Sciatic nerve (tissue), 2 donors: ENCODE data around the gene PPBP. TPM values are rescaled to one million over a fixed set of nuclear protein-coding genes. Genes with fewer than 3 reads are reported as not detected.
A peak's percentile ranks its signal among the peaks of the same experiment; 100 is the strongest.
"Not testable (repeated sequence)": the region's sequence is repeated elsewhere in the genome, so short reads cannot be mapped to it uniquely, and the experiment has no call there.

Experiments used
- ATAC-seq: fragments of 200-7000 bp; cut with Tn5 transposase; one replicate; pipeline ENCODE4 v1.9.1; 2020; ENCODE audit warnings: mild to moderate bottlenecking, moderate library complexity
- DNase-seq: peaks from one replicate; pipeline ENCODE4 v3.0.0-alpha.2; 2020; ENCODE audit warnings: low spot score
- intact Hi-C: fragments of 100-400 bp; cut with DNase I; formaldehyde crosslinking; loops from one replicate; pipeline ENCODE4 v1.14.2; 2022
- total RNA-seq: library from RNA; stranded (reverse); fragmentation: NEBNext Ultra II Directional; extraction: Animal tissue kit (Norgen Biotek cat#: 25700); gene quantifications from one replicate; pipeline ENCODE4 v1.2.1, GENCODE V29; 2021
- donor health status: DM: no; HTN: no; CAD: no.
- donor health status: DM: no; HTN: no; CAD: no.

Gene PPBP
- total RNA-seq, 1 donor from 2014 or later, result 10.9 TPM

DNA sequence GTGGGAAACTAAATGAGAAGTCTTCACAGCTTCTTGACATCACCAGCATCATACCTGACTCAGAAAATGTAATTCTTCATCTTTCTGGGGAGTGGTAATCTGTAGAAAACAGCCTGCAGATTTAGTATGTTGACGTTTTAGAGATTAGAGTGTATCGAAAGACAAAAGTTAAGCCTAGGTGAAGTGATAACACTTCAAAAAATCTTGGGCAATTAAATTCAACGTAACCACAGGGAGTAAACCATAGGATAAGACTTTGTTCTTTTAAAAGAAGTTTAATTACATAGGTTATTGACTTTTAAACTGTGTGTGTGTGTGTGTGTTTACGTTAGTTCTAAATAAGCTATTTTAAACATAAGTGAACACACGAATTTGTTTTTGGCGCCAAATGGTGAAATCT, 12.3 kb upstream of the PPBP start:
- ATAC-seq, result no peak
- no peak for DNase-seq
- intact Hi-C loops, result no loop called here

DNA sequence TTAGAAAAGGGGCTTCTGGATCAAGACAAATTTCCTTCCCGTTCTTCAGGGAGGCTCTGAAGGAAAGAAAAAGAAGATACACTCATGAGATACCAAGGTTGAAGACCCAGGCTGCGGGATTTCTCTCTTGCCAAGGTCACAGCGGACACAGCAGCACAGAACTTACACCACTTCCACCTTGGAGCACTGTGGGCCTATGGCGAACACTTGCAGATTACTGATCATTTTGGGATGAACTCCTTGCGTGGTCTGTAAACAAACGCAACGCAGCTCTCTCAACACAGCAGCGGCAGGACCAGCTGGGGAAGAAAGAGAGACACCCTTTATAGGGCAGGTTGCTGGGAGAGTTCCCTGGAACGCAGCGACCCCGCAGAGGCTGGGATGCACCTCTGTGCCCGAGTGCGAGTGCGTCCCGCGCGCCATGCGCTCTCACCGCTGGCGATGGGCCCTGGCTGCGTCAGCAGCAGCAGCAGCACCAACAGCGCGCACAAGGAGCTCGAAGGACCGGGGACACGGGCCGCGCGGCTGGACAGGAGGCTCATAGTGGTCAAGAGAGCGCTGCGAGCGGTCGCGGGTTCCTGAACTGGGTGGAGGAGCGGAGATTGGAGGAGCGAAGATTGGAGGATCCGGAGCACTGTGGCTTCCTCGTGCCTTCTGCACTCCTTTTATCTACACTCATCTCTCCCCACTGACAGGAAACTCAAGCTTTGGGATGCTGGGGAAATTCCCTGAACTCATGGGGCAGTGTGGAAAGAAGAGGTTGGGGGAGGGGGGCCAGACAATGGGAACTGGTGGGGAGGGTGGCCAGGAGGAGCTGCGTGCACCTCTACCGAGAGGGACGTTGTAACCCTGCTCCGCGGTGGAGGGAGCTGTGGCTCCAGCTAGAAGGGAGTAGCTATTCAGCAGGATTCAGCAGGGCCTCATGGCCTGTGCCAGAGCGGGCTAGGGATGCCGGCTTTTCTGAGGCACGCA, 10.3 kb upstream of the PPBP start, which contains the start of gene CXCL5:
Gene CXCL5 (minus strand): TSS at position 638 of the 972 bp plus-strand sequence. CDS start 96 bp downstream, at position 542.
- ATAC-seq (peak; percentile 74), DNase-seq (peak; percentile 60)
- intact Hi-C loops, result no loop called here

DNA sequence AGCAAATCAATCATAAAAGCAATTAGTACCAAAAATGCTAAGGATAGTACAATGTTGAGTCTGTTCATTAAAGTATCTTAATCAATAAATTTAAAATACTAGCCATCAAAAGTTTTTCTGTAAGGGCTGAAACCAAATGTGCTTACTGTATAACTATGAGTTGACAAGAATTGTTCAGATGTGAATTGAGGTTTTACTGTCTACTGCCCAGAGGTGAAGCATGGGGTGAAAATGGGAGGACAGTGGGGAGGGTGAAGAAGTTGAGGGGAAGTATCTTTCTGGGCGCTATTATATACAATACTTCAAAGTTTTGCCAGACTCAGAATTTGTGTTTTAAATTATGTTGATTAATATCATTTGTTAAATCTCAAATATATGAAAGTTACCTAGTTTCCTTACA, 4.1 kb upstream of the PPBP start:
- DNase-seq (no peak), ATAC-seq (no peak)
- intact Hi-C loops, result no loop called here

DNA sequence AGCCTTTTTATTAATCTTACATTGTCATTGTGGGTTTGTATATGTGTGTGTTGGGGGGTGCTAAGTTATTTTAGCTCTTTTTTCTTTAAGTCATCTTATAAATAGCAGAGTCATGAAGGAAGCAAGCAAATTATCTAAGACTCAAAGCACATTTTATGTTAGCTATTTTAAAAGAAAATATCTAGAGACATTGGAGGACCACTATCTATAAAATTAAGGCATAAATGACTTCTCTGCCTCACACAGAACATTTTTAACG, 3.7 kb upstream of the PPBP start:
- DNase-seq (no peak), ATAC-seq (no peak)
- intact Hi-C loops, result no loop called here

- intact Hi-C loops, result no loop called here
- ATAC-seq (no peak), DNase-seq (no peak)
Measured at GRCh38 chr4:73990988-73991741, 3.2 kb upstream of the PPBP start.

GRCh38 chr4:73989928-73990327, 1.9 kb upstream of the PPBP start:
- no peak for DNase-seq
- no peak for ATAC-seq
- intact Hi-C loops, result no loop called here

DNA sequence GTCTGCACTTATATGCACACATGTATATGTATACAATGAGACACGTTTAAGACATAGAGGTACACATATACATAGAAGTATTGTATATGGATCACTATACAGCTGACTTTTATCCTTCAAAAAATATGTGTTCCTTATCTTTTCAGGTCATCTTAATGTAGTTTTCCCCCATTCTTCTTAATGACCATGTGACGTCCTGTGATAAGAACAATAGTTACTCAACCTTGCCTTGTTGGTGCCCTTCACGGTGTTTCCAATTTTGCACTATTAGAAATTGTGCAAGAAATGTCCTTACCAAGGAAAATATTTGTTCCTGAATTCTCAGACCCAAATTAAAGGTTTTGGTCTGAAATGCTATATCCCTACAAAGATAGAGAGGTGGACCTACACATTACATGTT, 1.0 kb upstream of the PPBP start:
- ATAC-seq, result no peak
- intact Hi-C loops, result no loop called here
- no peak for DNase-seq

GRCh38 chr4:73985528-73985852, 2.5 kb downstream of the PPBP start:
- no peak for DNase-seq
- ATAC-seq, result no peak
- intact Hi-C loops, result no loop called here

DNA sequence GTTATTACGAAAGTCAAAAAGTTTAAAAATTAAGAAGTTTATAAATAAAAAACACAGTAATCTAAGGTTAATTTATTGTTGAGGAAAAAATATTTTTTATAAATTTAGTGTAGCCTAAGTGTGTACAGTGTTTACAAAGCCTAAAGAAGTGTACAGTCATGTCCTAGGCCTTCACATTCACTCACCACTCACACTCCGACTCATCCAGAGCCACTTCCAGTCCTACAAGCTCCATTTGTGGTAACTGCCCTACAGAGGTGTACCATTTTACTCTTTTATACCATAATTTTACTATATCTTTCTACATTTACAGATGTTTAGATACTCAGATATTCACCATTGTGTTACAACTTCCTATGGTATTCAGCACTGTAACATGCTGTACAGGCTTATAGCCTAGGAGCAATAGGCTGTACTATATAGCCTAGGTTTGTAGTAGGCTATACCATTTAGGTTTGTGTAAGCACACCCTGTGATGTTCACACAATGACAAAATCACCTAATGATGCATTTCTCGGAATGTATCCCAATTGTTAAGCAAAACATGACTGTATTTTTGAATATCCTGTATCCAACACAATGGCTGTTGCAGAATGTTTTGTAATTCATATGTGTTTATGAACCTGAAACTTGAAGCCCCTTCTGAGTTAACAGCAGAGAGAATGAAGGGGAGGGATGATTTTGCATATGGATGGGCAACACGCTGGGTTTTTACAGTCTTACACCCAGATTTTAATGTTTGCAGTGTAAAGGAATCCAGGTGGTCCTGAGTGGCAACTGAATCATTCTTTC, 3.1 kb downstream of the PPBP start:
- intact Hi-C loops, result no loop called here
- DNase-seq (no peak), ATAC-seq (no peak)

DNA sequence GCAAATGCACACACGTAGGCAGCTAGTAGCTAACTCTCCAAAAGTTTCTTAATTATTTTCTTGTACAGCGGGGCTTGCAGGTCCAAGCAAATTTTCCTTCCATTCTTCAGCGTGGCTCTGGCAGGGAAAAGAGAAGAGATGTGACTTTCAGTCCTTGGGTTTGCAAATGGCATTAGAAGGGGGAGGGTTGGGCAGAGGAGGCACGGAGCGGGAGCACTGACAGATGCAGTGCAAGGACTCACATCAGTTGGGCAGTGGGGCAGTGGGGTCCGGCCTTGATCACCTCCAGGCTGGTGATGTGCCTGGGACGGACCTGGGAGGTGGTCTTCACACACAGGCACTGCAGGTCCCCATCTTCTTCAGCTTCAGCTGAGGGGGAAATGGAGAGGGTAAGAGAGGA, 6.8 kb downstream of the PPBP start:
- DNase-seq, intact Hi-C loops: not testable (repeated sequence)
- ATAC-seq, result peak; percentile 13

DNA sequence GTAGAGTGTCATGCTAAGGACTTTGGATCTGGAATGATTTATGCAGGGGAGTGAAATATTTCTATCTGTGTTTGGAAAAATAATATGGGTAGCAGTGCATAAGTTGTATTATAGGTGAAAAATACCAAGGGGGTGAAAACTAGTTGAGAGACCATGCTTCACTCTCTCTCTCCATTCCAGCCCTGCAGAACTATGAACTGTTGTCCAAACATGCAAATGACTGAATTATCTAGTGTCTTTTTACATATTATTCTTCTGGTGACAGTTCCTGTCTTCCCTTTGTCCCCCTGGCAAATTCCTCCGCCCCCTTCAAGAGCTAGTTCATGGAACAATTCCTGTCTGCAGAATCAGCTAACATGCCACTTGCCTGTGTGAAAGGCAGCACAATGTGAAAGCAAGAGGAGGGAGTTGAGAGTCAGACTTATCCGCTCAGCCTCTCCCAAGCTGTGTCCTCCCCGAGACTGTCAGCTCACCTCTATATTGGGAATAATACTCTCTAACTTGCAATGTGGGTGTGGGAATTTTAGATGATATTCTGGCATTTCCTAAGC, 8.5 kb downstream of the PPBP start:
- intact Hi-C loops, result no loop called here
- ATAC-seq, result no peak
- no peak for DNase-seq

- ATAC-seq, result no peak
- intact Hi-C loops, result no loop called here
- no peak for DNase-seq
Measured at GRCh38 chr4:73978886-73979285, 9.1 kb downstream of the PPBP start.

DNA sequence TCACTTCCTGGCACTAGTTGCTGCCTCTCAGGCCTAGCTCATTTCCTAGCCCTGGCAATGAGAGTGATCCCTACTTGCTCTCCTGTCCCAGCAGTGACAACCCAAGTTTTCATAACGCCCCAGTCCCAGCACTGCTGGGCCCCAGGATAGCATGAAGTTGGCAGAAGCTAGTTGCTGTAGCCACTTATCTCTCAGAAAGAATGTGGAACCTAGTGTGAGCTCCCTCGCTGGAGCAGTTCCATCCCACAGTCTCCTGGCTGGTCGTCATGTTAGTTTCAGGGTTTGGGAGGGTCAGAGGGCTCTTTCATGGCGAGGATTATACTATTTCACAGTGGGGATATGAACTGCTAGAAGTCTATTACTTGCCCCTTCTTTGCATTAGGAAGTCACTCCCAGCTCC, 11.3 kb downstream of the PPBP start:
- no peak for DNase-seq
- intact Hi-C loops, result no loop called here
- ATAC-seq, result no peak

GRCh38 chr4:73976217-73976616, 11.8 kb downstream of the PPBP start:
- DNase-seq (no peak), ATAC-seq (no peak)
- intact Hi-C loops, result no loop called here

DNA sequence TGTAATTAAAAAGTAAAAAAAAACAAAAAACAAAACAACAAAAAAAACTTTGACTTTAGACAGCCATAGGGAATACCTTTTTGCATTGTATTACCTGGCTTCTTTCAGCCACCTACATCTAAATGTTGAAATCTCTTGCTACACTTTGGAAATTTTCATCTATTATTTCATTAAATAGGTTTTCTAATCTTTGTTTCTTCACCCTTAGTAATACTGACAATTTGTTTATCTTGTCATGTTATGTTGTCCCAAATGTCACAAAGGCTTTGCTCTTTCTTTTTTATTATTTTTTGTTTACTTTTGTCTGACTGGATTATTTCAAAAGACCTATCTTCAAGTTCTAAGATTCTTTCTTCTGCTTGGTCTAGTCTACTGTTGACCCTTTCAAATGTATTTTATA, 13.6 kb downstream of the PPBP start:
- ATAC-seq (no peak), DNase-seq (no peak)
- intact Hi-C loops, result no loop called here

- intact Hi-C loops, result no loop called here
- DNase-seq (no peak), ATAC-seq (no peak)
Measured at GRCh38 chr4:73970945-73971344, 17.0 kb downstream of the PPBP start.

DNA sequence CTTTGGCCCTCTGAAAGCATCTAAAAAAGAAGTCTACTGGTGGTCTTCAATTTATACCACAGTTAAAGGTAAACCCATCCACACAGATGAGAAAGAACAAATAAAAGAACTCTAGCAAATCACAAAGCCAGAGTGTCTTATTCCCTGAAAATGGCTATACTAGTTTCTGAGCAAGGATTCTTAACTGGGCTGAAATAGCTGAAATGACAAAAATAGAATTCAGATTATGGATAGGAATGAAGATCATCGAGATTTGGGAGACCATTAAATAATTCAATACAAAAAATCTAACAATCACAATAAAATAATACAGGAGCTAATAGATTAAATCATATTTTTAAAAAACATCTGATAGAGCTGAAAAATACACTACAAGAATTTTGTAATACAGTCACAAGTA, 18.0 kb downstream of the PPBP start:
- no peak for DNase-seq
- no peak for ATAC-seq
- intact Hi-C loops, result no loop called here

GRCh38 chr4:73967866-73968265, 20.1 kb downstream of the PPBP start:
- ATAC-seq, result no peak
- intact Hi-C loops, result no loop called here
- no peak for DNase-seq

- ATAC-seq (peak; percentile 20), DNase-seq (no peak)
- intact Hi-C loops, result no loop called here
Measured at GRCh38 chr4:73964862-73965611, 23.0 kb downstream of the PPBP start.
